Brain pericyte (primary cell): ENCODE data around the gene AKNAD1.

Experiments used
- DNase-seq: peaks from one replicate; pipeline ENCODE4 v3.0.0-alpha.2; 2012; ENCODE audit warnings: low read depth, low spot score

AKNAD1 gene

DNA sequence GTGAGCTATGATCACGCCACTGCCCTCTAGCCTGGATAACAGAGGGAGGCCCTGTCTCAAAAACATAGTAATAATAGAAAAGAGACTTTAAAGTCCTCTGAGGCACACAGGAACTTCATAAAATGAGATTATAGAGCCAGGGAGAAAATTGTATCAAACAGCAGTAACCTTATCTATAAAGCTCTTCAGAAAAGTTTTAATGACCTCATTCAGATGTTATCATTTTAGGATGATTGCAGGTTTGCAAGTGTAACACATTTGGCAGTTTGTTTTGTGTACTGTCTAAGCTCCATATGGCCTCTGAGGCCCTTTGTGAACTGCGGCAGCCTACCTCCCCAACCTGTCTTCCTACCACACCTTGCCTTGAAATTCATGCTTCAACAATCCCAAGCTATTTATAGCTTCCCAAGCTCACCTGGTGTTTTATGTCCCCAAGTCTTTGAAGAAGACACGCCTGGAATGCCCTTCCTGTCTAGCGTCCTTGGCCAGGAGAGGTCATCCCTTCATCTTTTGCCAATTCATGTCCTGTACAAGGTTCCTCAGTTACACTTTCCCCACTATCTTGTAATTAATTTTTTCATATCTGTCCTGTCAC lies 8.5 kb upstream of the AKNAD1 start:
- no peak for DNase-seq

DNA sequence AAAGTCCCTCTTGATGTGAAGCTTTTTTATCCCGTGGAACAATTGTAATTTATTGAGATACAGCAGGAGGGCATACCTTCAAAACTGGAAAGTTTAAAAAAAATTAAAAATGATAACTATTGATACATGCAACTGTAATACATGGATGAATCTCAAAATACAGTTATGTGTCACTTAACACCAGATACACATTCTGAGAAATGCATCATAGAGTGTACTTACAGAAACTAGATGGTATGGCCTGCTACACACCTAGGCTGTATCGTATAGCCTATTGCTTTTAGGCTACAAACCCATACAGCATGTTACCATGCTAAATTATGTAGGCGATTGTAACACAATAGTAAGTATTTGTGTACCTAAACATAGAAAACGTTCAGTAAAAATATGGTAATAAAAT lies 7.1 kb upstream of the AKNAD1 start:
- no peak for DNase-seq

DNA sequence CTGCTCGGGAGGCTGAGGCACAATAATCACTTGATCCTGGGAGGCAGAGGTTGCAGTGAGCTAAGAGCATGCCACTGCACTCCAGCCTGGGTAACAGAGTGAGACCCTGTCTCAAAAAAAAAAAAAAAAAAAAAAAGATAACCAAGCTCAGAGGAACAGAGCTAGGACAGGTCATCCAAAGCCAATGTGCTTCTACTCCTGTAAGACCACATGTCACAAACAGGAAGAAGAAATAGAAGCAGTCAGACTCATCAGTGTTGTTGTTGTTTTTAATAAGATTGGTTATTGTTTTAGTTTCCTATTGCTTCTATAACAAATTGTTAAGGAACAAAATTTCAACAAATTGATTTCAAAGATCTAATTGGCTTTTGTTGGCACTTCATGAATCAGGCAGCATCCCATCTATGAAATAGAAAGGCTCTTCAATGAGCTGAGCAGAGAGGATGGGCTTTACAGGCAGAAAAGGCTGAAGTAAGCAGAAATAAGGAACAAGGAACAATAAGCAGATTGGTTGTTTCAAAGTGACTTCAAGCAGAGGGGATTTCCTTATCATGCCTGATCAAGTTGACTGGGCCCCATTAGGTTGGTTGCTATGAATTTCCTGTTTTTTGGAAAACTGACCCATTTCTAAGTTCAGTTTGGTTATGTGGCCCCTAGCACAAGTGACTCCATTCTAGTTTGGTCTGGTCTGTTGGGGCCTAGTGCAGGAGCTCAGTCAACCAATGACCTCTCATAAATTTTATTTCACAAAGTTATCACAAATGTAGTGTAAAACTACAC lies 6.0 kb upstream of the AKNAD1 start:
- no peak for DNase-seq

DNA sequence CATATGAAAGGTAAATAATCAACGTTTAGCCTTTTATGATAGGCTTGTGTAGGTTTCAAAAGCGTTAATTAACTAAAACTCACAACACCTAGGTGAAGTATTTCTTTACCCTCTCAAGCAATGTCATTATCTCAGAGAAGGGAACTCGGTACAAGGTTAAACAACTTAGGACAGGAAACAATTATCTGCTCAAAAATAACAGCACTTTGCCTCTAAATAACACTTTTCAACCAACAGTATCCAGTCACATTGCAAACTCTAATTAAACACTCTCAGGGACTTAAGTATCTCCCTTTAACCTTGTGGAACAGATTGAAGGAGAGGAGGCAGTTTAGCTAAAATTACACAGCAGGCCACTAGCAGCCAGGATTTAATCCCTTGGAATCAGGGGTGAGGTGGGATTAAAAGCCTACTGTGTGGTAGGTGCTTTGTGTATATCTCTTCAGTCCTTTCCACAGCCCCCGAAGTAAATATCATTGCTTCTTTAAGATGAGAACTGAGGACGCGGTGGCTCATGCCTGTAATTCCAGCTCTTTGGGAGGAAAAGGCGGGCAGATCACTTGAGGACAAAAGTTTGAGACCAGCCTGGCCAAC lies 5.2 kb upstream of the AKNAD1 start:
- no peak for DNase-seq

DNA sequence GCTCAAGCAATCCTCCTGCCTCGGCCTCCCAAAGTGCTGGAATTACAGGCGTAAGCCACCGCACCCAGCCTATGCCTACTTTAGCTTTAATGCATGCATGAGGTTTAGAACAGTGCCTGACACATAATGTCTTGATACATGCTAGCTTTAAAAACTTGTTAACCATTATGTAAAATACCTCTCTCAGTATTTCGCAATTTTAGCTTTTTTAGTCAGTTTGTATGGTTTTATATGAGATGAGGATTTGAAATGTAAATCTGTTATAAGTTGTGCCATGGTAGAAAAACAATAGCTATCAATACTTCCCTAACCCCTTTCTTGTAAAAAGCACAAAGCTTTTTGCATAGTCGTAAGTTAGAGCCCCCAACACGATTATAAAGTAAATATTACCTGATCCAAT lies 4.7 kb upstream of the AKNAD1 start:
- no peak for DNase-seq

DNA sequence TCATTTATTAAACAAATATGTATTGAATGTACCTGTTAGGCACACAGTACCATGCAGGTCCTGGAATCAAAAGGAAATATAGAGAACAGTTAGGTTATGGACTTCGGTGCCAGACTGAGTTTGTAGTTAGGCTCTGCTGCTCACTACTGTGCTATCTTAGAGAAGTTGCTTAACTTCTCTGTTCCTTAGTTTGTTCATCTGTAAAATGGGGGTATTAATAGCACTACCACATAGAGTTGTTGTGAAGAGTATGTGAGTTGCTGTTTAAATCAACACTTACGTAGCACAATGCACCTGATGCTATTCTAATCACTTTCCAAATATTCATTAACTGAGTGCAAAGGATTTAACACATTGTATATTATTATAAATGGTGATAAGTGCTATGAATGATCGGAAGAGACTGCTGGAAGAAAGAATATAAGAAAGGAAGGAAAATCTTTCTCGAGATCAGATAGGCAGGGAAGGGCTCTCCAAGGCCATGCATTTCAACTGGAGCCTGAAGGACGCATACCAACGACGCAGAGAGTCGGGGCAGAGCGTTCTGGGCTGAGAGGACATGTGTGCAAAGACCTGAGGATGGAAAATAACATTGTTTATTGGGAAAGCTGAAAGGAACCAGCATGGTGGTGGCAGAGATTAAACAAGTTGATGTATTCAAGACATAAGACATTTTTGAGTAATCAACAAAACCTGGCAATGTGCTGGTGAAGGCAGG lies 3.5 kb upstream of the AKNAD1 start:
- no peak for DNase-seq

DNA sequence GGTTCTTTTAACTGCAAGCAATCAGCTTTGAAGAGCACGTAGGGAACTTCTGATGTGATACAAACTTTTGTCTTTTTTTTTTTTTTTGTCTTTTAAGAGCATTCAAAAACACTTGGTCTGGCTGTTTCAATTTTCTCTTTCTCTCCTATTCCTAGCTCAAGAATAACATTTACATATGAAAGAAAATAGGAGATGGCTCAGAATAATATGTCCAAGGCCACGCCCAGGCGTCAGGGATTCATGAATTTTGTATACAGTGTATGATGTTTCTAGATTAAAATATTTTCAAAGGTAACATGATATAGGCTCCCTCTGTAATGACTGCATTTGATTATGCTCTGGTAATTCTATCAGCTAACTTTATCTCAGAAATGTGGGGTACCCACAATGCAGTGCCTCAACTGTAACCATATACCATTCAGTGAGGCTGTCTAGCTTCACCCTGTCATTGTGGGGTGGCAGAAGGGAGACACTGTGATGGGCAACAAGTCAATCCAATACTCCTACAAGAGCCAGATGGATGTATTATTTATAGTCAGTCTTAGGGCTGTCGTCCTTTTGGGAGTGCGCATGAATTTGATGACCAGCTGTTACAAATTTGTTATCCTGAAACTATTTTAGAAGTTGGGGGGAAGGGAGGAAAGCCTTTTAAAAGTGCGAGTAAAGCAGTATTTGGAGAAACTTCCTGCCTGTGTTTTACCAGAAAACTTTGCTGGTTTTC lies 1.5 kb upstream of the AKNAD1 start:
- no peak for DNase-seq

DNA sequence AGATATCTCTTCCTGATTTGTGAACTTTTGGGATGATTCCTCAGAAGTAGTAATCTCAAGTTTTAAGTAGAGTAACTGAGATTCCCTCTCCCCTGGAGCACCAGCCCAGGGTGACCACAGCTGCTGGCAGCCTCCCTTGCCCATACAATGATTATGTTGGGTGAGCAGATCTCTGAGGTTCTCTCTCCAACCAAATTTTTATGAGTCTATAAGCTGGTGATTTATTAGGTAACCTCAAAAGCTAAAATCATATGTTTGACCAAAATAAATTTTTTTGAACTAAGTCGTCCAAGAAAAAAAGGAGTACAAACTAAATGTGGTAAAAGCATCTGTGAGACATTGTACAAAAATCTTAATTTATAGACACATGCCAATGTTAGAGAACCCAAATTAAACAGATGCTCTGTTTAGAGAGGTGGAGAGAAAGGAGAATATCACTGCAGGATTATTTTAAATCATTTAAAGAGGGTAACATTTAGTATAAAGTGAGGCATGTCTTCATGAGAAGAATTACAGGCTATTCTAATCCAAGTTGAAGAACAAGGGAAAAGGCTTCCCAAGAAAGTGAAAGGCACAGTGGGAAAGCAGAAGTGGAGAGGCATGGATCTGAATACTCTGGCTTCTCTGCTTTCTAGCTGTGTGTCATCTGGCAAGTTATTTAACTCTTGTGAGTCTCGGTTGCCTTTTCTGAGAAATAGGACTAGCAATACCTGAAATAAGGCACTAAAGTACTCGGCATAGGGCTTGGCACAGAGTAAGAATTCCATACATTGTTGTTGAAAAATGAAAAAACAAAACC lies 2.5 kb downstream of the AKNAD1 start:
- no peak for DNase-seq

DNA sequence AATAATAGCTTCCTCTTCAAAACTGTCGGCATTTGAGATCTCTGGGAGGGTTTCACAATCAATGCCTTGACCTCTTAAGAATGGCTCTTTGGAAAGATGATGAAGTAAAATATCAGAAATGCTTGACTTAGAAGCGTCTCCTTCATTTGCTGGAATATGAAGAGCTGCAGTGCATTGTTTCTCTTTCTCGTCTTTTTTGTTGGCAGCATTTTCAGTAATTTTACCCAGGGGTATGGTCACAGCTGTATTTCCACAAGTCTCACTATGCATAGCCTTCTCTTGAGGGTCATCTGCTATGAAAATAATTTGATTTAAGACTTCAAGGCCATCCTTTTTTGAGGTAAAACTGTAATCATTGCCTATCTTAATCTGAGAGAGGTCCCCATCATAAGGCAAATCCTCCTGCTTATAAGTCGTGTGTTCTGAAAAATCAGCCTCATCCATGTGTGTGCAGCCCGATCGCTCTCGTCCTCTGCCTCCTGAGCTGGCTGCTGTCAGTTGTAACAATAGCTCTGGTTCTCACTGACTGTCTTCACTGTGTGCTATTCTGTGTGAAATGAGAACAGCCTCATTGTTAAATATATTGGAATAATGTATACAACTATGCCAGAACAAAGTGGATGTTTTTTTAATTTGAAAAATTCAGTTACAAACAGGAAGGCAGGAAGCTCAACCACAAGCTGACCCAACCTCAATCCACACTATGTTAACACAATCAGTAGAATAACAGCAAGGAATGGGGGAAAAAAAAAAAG lies 4.5 kb downstream of the AKNAD1 start:
- no peak for DNase-seq

DNA sequence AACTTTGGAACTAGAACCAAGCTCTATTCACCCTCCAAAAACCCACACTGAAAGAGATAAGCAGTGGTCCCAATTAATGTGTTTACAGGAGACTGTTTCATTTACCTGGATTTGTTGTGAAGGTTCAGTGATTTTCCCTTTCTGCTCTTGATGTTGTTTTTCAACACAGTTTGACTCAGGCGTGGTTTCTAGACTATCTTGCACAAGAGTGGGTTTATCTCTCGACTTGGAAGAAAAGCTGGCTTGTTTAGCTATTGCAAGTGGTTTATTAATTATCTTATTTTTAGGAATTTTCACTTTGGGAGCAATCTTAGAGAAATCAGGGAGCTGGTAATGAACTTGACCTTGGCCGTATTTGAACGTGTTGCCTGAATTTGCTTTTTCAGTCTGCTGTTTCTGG lies 5.3 kb downstream of the AKNAD1 start:
- no peak for DNase-seq

DNA sequence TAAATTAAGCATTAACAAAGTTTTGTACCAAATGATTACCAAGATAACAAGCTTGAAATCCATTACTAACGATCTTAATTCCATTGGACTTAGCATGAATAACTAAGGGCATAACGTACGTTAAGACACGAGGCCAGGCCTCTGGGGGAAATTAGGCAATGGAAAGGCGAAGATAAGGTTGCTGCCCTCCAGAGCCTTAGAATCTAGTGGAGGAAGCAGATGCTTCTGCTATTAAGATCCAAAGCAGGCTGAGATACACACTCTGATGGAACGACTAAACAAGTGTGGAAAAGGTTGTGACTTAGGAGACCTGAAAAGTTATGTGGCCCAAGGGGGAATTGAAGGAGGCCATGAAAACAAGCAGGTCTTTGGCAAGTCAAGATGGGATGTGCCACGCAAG lies 6.0 kb downstream of the AKNAD1 start:
- no peak for DNase-seq

DNA sequence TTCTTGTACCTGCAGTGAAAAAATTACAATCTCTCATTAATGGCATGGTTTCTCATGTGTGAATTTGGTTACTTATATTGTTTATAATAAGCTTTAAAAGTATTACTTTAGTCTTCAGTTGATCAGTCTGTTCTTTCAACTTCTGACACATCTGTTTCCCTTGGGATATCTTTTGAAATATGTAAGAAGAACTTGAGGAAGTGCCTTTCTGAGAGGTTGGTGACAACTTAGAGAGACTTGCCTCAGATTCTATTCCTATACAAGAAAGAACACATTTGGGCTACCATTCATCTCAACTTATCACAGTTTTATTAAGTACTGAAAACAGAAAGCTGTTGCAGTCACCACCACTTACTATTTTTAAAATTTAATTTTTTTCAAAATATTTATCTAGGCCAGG lies 8.1 kb downstream of the AKNAD1 start:
- DNase-seq, result no peak

DNA sequence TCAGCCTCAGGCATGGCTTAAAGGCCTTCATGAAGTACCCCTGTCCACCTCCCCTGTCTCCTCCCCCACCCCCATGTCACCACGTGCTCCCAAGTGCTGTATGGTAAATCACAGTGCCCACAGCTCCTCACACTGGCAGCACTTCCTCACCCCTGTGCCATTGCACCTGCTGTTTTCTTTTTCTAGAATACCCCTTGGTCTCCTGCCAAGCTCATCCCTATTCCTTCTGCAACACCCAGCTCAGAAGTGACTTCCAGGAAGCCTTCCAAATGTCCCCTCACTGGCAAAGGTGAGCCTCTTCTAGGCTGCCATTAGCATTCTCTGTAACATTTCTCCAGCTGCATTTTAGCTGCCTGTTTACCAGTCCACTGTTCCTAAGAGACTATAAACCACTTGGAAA lies 9.4 kb downstream of the AKNAD1 start:
- DNase-seq, result no peak

DNA sequence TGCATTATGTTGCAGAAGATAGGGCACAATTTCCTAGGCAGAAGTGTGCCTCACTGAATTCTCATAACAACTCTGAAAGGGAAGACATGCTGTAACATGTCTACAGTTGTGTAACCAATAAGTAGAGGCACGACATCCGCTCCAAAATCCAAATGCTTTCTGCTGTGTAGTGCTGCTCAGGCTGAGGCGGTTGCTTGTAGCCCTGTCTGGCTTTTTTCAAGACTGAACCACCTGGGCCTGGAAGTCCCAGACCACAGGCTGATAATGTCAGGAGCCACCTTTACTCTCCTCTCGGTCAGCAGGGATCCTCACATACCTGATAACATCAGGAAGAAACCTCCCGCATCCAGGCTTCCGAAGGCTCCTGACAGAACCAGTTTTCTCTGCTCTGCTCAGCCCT lies 10.9 kb downstream of the AKNAD1 start:
- DNase-seq, result no peak

DNA sequence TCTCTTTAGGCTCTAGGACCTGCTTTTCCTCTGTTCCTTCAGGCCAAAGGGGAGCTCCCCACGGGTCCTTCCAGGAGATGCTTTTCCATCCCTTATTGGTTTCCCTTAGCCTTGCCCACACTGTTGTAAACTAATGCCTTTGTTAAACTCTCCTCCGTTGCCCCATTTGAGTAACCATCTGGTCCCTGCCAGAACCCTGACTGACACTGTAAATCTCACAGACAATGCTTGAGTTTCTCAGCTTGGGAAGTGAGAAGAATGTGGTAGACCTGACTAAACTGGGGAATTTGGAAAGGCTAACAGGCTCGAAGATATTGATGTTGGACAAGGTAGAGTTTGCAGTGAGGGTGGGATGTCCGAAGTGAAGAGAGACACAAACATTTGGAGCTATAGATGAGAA lies 11.4 kb downstream of the AKNAD1 start:
- DNase-seq, result no peak

DNA sequence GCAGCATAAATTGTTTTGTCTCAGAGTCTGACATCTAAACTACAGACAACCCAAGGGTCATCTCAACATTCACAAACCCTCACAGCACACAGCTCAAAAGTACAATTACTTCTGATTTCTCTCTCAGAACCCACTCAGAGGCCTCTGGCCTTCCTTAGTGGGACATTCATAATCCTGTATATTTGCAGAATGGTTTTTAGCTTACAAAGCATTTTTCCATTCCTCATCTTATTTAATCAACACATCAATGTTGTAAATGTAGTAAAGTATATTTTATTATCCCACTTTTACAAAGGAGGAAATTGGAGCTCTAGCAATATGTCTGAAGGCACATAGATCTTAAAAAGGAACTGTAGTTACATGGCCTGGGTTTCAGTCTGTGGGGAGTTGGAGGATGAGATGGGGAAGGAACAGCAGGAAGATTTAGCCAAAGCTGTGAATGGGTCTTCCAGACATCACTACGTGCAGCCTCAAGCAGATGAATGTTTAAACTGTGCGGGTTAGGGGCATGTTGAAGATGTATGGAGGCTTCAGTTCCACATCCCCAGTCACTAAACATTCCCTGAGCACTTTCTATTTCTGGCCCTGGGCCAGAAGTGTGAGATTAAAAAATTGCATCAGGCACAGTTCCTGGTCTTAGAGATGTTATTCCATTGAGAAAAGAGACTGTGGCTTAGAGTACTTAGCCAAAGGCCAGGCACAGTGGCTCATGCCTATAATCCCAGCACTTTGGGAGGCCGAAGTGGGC lies 13.3 kb downstream of the AKNAD1 start:
- DNase-seq, result no peak

DNA sequence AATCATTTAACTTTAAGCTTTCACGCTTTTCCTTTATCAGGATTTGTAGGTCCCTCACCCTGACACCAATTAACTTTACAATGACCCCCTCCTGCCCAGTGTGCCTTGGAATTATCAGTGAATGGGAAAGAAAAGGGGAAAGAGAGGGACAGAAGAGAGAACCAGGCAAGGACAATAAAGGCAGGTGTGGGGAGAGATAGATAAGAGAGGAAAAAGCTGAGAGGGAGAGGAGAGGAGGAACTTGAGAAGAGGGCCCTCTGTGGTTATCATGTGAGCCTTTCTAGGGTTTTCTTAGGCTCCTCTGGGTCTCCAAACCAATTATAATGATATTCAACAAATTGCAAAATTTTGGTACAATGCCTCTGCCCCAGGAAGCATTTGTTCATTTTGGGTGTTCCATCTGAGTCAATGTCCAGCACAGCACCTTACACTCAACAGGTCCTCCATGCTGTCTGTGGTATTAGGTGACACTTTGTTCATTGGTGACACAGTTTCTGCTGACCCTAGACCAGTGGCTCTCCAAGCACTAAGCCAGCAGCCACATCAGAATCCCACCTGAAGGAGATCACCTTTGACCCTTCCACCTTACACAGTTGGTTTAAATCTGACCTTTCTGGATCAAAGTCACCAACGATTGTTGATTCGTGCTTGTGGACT lies 14.2 kb downstream of the AKNAD1 start:
- no peak for DNase-seq

DNA sequence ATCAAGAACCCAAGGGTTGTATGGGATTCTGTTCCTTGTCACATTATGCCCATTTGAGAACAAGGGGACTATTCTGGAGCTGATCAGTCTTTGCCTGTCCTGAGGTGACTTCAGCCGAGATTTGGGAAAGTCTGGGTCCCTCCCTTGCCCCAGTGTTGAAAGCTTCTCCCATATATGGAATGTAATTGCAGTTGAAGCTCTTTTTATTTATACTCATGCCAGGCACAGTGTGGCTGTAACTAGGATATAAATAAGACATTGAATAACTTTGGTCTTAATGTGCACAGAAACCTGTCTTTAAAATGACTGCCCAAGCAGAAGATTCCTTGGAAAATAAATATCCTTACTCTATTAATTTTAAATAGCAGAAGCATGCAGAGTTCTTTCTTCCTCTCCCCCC lies 15.2 kb downstream of the AKNAD1 start:
- no peak for DNase-seq

DNA sequence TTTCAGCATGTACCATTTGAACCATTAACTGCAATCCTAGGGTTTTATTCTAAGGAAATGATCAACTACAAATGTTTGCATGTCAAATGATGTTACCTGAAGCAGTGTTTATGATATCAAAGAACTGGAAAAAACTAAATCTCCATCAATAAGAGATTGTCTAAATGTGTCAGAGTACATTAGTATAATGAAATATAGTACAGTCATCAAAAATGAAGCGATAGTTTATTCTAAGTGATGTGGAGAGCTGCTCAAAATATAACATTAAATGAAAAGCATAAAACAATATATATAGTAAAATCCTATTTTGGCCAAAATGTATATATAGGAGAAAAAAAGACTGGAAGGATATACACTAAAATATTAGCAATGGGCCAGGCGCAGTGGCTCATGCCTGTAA lies 24.0 kb downstream of the AKNAD1 start:
- no peak for DNase-seq
